Tibial nerve (tissue), 4 donors: Measurements from ENCODE around the gene SMAP1.

ENCODE experiments used
- CTCF ChIP-seq, 5 experiments: fragments of 200-600 bp in 3 of 5; fragments of 450-650 bp in 2 of 5; sonication (generic) in 3 of 5; IDR thresholded peaks; one replicate each; pipeline ENCODE4 v1.5.1; 2016 to 2019; ENCODE audit warnings: antibody characterized with exemption in 5 of 5, mild to moderate bottlenecking in 3 of 5, moderate library complexity in 2 of 5
- EP300 ChIP-seq, 2 donors: sonication (generic); formaldehyde crosslinking; IDR thresholded peaks; one replicate each; pipeline ENCODE4 v1.6.1; 2017; ENCODE audit warnings: antibody characterized with exemption in 2 of 2, mild to moderate bottlenecking in 1 of 2
- POLR2A ChIP-seq, 2 donors: fragments of 450-650 bp; IDR thresholded peaks; one replicate each; pipeline ENCODE4 v1.6.1; 2017; ENCODE audit warnings: antibody characterized with exemption in 2 of 2, mild to moderate bottlenecking in 2 of 2, moderate library complexity in 2 of 2

GRCh38 chr6:70860045-70860444 lies 192.4 kb downstream of the SMAP1 start:
- no peak for TF ChIP-seq CTCF (IDR thresholded peaks at IDR 0.05)
- no peak for TF ChIP-seq POLR2A (IDR thresholded peaks at IDR 0.05)
- no peak for TF ChIP-seq EP300 (IDR thresholded peaks at IDR 0.05)
